Activated naive CD8-positive, alpha-beta T cell treated with anti-CD3 and anti-CD28 coated beads, Interleukin-2, amount 50 U/mL, for 16 hours (primary cell): ENCODE measurements around the gene NFATC3.

ENCODE experiments used
- DNase-seq: peaks from one replicate; pipeline ENCODE4 v3.0.0-alpha.2; 2020; ENCODE audit warnings: low read depth, low spot score

NFATC3 gene

DNA sequence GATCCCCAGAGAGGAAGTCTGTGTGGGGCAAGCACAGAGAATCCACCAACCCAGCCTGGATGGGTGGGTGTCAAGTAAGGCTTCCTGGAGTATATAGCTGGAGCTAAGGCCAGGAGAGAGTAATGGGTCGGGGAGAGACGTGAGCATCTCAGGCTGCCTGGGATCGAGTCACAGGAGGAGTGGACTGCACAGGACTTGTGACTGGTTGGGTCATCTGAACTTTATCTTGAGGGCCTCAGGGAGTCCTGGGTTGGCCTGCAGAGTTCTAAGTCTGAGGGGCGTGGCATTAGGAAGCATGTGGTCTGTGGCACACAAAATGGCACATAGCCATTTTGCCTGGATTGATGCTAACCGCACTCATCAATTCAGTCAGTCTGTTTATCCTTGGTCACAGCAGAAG is 161.5 kb downstream of the NFATC3 start:
- DNase-seq: no peak

DNA sequence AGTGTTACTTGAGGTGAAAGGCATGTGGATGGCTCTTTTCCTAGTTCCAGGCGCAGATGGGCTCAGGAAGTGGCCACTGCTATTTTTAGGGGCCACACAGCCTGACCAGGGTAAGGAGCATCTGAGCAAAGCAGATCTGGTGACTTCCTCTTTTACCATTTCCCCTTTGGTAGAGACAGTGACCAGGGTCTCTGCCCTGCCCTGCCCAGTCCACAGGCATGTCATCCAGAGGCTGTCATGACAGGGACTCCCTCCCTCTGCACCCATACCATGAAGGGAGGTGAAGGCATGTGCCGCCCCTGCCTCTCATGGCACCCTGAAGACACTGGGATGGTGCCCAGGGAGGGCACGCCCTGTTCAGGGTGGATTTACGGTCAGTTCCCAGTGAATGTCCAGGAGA is 162.2 kb downstream of the NFATC3 start:
- DNase-seq: no peak

GRCh38 chr16:68247932-68248331 is 162.8 kb downstream of the NFATC3 start:
- no peak for DNase-seq

- no peak for DNase-seq
Measured at GRCh38 chr16:68249371-68249770, 164.2 kb downstream of the NFATC3 start.

- no peak for DNase-seq
Measured at GRCh38 chr16:68250951-68251350, 165.8 kb downstream of the NFATC3 start.

- DNase-seq: no peak
Measured at GRCh38 chr16:68251832-68252231, 166.7 kb downstream of the NFATC3 start.

DNA sequence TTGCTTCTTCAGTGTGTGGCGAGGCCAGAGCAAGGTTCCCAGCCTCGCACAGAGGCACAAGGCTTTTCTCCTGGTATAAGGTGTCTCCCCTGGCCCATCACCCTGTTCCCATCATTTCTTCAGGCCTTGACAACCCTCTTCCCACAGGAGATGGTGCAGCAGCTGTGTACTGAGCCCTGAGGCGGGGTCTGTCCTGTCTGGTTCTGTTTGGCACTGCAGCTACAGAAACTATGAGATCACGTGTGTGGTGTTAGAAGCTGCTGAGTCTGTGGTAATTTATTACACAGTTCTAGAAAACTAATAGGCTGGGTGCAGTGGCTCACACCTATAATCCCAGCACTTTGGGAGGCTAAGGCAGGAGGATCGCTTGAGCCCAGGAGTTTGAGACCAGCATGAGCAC is 167.2 kb downstream of the NFATC3 start:
- DNase-seq: no peak

GRCh38 chr16:68253721-68254120 is 168.6 kb downstream of the NFATC3 start:
- no peak for DNase-seq

GRCh38 chr16:68255712-68256111 is 170.5 kb downstream of the NFATC3 start:
- DNase-seq: no peak

- DNase-seq: no peak
Measured at GRCh38 chr16:68257251-68257905, 172.2 kb downstream of the NFATC3 start.

DNA sequence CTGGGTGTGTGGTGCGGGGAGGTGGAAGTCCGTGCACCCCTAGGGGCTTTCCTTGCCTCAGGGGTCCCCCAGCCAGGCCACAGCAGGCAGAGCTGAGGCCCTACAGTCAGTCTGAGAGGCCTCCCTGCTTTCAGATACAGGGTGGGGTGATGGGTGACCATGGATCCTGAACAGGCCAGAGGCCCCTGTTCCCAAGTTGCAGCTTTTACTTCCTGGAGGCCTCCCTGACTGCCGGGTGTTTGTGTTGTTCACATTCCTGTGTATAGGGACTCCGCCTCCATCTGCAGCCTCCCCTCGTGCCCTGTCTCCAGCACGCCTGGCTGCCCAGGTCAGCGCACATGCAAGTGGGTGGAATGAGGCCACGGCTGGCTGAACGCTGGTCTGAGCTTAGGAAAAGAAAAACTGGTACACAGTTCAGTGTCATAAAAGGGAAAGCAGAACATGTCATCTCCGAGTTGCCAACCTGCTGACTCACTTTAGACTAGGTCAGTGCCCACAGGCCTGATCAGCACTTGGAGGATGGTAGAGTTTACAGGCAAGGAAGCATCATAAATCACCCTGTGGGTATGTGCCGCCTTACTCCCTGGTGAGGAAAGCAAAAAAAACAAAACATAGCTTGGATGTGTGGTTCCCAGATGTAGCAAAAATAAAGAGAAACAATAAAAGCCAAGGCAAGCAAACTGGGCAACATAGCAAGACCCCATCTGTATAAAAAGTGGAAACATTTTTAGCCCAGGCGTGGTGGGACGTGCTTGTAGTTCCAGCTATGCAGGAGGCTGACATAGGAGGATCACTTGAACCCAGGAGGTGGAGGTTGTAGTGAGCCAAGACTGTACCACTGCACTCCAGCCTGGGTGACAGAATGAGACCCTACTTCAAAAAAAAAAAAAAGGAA is 173.0 kb downstream of the NFATC3 start:
- no peak for DNase-seq

DNA sequence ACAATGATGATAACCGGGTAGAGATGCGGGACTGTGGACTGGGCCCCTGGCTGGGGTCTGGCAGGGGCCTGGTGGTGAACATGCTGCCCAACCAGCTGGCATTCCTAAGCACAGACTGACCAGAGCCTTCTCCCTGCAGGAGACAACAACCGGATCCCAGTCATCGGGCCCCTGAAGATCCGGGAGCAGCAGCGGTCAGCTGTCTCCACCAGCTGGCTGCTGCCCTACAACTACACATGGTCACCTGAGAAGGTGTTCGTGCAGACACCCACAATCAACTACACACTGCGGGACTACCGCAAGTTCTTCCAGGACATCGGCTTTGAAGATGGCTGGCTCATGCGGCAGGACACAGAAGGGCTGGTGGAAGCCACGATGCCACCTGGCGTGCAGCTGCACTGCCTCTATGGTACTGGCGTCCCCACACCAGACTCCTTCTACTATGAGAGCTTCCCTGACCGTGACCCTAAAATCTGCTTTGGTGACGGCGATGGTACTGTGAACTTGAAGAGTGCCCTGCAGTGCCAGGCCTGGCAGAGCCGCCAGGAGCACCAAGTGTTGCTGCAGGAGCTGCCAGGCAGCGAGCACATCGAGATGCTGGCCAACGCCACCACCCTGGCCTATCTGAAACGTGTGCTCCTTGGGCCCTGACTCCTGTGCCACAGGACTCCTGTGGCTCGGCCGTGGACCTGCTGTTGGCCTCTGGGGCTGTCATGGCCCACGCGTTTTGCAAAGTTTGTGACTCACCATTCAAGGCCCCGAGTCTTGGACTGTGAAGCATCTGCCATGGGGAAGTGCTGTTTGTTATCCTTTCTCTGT is 174.0 kb downstream of the NFATC3 start:
- DNase-seq: no peak

DNA sequence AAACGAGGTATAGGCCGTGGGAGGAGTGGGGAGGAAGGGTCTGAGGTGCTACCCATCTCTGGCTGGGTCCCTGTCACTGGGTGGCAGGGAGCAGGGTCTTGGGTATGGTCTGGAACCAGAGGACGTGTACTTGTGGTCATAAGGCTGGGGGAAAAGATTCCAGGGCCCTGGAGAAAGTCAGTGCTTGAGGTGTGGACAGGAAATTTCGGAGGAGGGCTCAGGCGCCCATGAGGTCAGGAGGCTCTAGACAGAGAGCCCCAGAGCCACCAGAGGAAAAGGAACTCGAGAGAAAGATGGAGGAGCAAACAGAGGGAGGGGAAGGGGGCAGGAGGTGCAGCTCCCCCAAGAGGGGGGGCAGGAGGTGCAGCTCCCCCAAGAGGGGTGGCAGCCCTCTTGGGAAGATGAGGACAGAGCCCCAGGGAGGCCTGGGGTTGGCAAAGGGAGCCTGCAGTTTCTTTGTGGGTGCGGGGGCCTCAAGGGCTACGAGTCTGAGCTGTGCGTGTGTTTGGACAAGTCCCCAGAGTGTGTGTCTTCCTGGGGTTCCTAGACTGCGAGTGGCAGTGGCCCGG is 178.5 kb downstream of the NFATC3 start:
- DNase-seq: no peak

GRCh38 chr16:68264128-68265077 is 179.2 kb downstream of the NFATC3 start, which contains the start of gene SLC7A6:
SLC7A6 (plus strand) TSS chr16:68264526; CDS start chr16:68274727, 10,201 bp downstream.
- peak; percentile 70 for DNase-seq

DNA sequence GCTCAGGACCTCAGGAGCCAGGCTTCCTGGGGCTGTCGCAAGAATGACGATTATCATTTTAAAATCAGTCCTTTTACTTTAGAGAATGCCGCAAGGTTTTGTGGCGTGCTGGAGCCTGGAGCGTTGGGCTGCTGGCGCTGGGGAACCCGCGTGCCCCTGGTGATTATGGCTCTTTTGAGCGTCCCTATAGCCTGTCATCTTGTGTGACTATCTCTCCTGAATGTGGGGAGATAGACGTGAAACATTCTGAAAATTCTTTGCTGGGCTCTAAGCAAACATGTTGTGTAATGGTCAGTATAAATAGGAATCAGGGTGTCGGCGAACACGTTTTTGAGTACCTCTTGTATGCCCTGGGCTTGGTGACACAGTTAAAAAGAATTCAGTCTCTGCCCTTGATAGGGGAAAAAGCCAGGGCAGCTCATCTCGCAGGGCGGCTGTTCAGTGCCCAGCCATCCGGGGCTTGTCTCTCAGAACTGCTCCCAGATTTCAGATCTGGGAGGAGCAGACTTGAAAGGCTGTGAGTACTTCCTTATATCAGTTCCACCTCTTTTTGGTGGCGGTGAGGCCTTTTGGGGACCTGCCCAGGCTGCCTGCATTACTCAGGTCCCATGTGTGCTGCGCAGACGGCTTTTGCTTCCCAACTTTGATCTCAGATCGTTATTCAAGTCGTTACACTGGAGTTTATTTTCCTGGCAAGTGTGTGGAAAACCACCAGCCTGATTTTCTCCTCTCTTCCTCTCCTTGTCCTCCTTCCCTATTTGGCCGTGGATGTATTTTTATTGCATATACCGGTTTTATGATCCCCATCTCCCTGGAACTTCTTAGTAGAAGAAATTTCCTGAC is 180.1 kb downstream of the NFATC3 start:
- no peak for DNase-seq

DNA sequence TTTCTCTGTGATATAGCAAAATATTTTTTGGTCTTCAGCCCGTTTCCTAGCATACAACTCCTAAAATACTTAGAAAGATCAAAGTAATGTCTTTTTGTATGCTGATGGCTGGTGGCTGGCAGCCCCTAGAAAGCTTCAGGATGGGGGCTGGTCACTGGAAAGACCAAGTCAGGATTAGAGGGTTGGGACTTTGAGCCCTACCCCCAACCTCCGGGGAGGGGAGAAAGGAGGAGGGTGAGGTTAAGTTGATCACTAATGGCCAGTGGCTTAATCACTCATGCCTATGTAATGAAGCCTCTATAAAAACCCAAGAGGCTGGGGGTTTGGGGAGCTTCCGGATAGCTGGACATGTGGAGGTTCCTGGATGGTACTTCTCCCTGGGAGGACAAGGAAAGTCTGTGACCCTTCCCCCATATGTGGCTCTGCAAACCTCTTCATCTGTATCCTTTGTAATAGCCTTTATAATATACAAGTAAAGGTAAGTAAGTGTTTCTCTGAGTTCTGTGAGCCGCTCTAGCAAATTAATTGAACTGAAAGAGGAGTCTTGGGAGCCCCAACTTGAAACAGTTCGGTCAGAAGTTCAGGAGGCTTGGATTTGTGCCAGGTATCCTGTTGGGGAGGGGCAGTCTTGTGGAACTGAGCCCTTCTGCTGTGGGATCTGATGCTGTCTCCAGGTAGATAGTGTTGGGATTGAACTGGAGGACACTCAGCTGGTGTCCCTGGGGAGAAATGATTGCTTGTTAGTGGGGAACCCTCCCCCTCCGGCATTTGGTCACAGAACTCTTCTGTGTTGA is 182.6 kb downstream of the NFATC3 start:
- DNase-seq: no peak

DNA sequence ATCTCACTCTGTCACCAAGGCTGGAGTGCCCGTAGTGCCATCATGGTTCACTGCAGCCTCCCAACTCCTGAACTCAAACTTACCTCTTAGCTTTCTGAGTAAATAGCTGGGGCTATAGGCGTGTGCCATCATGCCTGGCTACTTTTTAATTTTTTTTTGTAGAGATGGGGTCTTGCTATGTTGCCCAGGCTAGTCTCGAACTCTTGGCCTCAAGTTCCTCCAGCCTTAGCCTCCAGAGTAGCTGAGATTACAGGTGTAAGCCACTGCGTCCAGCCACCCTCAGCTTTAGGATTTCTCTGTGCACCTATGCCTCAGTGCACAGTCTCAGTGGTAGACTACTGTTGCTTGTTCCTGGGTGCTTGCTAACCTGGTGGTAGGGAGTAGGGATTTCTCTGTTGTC is 184.6 kb downstream of the NFATC3 start:
- DNase-seq: no peak

DNA sequence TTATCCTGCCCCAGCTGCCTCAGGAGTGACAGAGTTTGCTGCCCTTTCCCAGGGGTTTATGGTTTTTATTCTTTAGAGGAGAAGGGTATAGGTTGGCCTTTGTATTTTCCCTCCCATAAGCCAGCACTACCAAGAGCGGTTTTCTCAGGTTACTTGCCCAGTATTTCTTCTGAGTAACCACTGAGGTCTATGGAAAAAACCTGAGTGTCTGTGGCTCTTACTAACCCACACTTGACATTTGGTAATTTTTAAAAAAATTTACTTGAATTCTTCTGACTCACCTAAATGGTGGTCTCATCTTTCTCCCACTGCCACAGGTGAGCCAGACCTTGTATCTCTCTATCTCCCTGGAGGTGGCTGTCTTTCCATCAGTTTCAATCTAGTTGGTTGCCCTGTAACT is 185.2 kb downstream of the NFATC3 start:
- DNase-seq: no peak
